Measurements from ENCODE around the gene RUNX1. TPM values are rescaled to one million over a fixed set of nuclear protein-coding genes. Genes with fewer than 3 reads are reported as not detected.

RUNX1 gene
- total RNA-seq, 1 experiment from 2014 or later = 0.52 TPM

DNA sequence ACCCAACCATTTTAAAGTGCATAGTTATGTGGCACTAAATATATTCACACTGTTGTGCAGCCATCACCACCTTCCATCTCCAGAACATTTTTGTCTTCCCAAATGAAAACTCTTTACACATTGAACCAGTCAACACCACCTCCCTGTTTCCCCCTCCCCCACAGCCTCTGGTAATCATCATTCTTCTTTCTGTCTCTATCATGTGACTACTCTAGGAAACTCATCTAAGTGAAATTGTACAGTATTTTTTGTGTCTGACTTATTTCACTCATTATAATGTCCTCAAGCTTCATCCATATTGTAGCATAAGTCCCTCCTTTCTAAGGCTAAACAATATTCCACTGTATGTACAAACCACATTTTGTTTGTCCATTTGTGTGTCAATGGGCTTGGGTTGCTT, 128.0 kb downstream of the RUNX1 start:
- Histone ChIP-seq H3K4me1 (ENCODE audit: insufficient read depth, low read length, poor library complexity, severe bottlenecking) (no peaks in the 10 kb centered on the region), H3K9me3 (ENCODE audit: low read depth, low read length, poor library complexity, severe bottlenecking) (no peaks in the 10 kb centered on the region), H3K27me3 (replicated peaks; ENCODE audit: insufficient read depth, low read depth, low read length, poor library complexity) (peaks cover 7% of the 10 kb centered on the region), H3K4me3 (ENCODE audit: low read depth, low read length, poor library complexity, severe bottlenecking) (no peak overlapping the region), H3K36me3 (ENCODE audit: insufficient read depth, low read length, poor library complexity, severe bottlenecking) (no peaks in the 10 kb centered on the region), H3K27ac (ENCODE audit: low read depth, low read length, poor library complexity, severe bottlenecking) (no peak overlapping the region)
- intact Hi-C loops (cut with micrococcal nuclease; ENCODE audit: unreplicated experiment) = no loop called here
- BruUV-seq (replicated peaks) = no TSS peak
- CTCF ChIA-PET = no interaction called here
- TF ChIP-seq EZH2 (IDR thresholded peaks at IDR 0.05; ENCODE audit: borderline replicate concordance, low read depth, low read length, poor library complexity, severe bottlenecking) = no peak
- TF ChIP-seq, protein P1, sequence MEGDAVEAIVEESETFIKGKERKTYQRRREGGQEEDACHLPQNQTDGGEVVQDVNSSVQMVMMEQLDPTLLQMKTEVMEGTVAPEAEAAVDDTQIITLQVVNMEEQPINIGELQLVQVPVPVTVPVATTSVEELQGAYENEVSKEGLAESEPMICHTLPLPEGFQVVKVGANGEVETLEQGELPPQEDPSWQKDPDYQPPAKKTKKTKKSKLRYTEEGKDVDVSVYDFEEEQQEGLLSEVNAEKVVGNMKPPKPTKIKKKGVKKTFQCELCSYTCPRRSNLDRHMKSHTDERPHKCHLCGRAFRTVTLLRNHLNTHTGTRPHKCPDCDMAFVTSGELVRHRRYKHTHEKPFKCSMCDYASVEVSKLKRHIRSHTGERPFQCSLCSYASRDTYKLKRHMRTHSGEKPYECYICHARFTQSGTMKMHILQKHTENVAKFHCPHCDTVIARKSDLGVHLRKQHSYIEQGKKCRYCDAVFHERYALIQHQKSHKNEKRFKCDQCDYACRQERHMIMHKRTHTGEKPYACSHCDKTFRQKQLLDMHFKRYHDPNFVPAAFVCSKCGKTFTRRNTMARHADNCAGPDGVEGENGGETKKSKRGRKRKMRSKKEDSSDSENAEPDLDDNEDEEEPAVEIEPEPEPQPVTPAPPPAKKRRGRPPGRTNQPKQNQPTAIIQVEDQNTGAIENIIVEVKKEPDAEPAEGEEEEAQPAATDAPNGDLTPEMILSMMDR (conservative IDR thresholded peaks at IDR 0.05; ENCODE audit: low read depth, low read length) = no peak
- no peak for DNase-seq (ENCODE audit: low spot score)
- POLR2A ChIA-PET (ENCODE audit: low non-redundant PET) = no interaction called here

DNA sequence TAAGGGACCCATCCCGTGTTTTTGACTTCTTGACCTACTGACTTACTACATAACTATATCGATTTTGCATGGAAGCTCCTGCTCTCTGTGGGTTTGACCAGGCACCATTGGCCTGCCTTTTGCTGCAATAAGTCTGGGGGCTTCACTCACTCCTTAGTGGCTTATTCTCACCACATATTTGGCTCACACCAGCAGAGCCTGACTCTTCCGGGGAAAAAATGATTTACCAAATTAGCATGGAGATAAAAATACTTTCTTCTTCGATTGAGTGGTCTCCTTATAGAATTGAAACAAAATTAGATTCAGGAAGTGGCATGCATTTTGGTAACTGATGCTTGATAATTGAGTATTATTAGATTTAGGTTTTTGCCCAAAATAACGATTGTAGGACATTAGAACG, 129.7 kb downstream of the RUNX1 start:
- BruUV-seq (replicated peaks) = no TSS peak
- intact Hi-C loops (cut with micrococcal nuclease; ENCODE audit: unreplicated experiment) = no loop called here
- DNase-seq (ENCODE audit: low spot score) = no peak

DNA sequence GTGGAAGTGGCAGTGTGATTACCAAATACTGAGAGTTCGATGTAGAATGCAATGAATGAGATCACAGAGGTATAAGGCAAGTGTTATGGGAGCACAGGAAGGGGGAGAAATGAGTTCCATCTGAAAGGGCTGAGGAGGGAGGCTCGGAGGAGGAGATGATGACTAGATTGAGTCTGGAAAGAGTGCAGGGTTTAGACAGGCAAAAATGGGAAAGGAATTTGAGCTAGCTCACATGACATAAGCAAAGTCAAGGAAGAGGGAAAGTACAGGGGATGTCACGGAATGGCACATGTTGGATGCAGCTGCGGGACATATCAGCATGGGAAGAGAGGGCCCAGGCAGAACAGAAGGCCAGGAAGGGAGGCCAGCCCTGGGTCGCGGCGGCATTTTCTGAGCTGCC, 132.7 kb downstream of the RUNX1 start:
- Histone ChIP-seq H3K4me1 (ENCODE audit: insufficient read depth, low read length, poor library complexity, severe bottlenecking) (no peaks in the 10 kb centered on the region), H3K9me3 (ENCODE audit: low read depth, low read length, poor library complexity, severe bottlenecking) (no peaks in the 10 kb centered on the region), H3K36me3 (ENCODE audit: insufficient read depth, low read length, poor library complexity, severe bottlenecking) (no peaks in the 10 kb centered on the region), H3K4me3 (ENCODE audit: low read depth, low read length, poor library complexity, severe bottlenecking) (no peak overlapping the region), H3K27me3 (replicated peaks; ENCODE audit: insufficient read depth, low read depth, low read length, poor library complexity) (peaks cover 23% of the 10 kb centered on the region), H3K27ac (ENCODE audit: low read depth, low read length, poor library complexity, severe bottlenecking) (no peak overlapping the region)
- ChIA-PET POLR2A (ENCODE audit: low non-redundant PET) (no interaction called here), CTCF (no interaction called here)
- TF ChIP-seq, protein P1 (conservative IDR thresholded peaks at IDR 0.05; ENCODE audit: low read depth, low read length) = no peak
- no peak for TF ChIP-seq EZH2 (IDR thresholded peaks at IDR 0.05; ENCODE audit: borderline replicate concordance, low read depth, low read length, poor library complexity, severe bottlenecking)
- no peak for DNase-seq (ENCODE audit: low spot score)
- no TSS peak for BruUV-seq (replicated peaks)
- intact Hi-C loops (cut with micrococcal nuclease; ENCODE audit: unreplicated experiment) = no loop called here

More for the DNA sequence above, 129.7 kb downstream of the RUNX1 start:
- ChIA-PET POLR2A (ENCODE audit: low non-redundant PET) (no interaction called here), CTCF (no interaction called here)
- no peaks in the 10 kb centered on the region for H3K9me3 ChIP-seq (ENCODE audit: low read depth, low read length, poor library complexity, severe bottlenecking)
- no peaks in the 10 kb centered on the region for H3K36me3 ChIP-seq (ENCODE audit: insufficient read depth, low read length, poor library complexity, severe bottlenecking)
- no peak overlapping the region for H3K4me3 ChIP-seq (ENCODE audit: low read depth, low read length, poor library complexity, severe bottlenecking)
- no peak overlapping the region for H3K27ac ChIP-seq (ENCODE audit: low read depth, low read length, poor library complexity, severe bottlenecking)
- peaks cover 14% of the 10 kb centered on the region for H3K27me3 ChIP-seq (replicated peaks; ENCODE audit: insufficient read depth, low read depth, low read length, poor library complexity)
- H3K4me1 ChIP-seq (ENCODE audit: insufficient read depth, low read length, poor library complexity, severe bottlenecking) = no peaks in the 10 kb centered on the region
- TF ChIP-seq, protein P1 (conservative IDR thresholded peaks at IDR 0.05; ENCODE audit: low read depth, low read length) = no peak
- TF ChIP-seq EZH2 (IDR thresholded peaks at IDR 0.05; ENCODE audit: borderline replicate concordance, low read depth, low read length, poor library complexity, severe bottlenecking) = no peak

Measured in A673 (cell line).